HepG2 (cell line): ENCODE data around the gene DENND4C. TPM values are rescaled to one million over a fixed set of nuclear protein-coding genes. Genes with fewer than 3 reads are reported as not detected.

Experiments
- AGO2 ChIP-seq: fragments of 200-400 bp; formaldehyde crosslinking; optimal IDR thresholded peaks from 2 replicates; pipeline ENCODE3; 2017; ENCODE audit warnings: mild to moderate bottlenecking, low read depth, low read length, moderate library complexity
- ARID4A ChIP-seq: sonication (generic); formaldehyde crosslinking; IDR thresholded peaks from 2 replicates; pipeline ENCODE4 v1.5.0; 2020; ENCODE audit warnings: mild to moderate bottlenecking, missing genetic modification reagents, borderline replicate concordance
- ETS1 ChIP-seq: sonication (generic); formaldehyde crosslinking; IDR thresholded peaks from 2 replicates; pipeline ENCODE4 v1.4.0; 2020; ENCODE audit warnings: missing genetic modification reagents
- ETV5 ChIP-seq: IDR thresholded peaks from 2 replicates; pipeline ENCODE4 v1.6.1; 2018; ENCODE audit warnings: missing biosample characterization, missing genetic modification reagents, inconsistent platforms, borderline replicate concordance
- HNRNPLL ChIP-seq: fragments of 200-400 bp; formaldehyde crosslinking; IDR thresholded peaks from 2 replicates; pipeline ENCODE4 v1.6.1; 2017; ENCODE audit warnings: mild to moderate bottlenecking, low read depth, low read length; ENCODE audit not compliant: poor library complexity, severe bottlenecking
- MBD4 ChIP-seq: IDR thresholded peaks from 2 replicates; pipeline ENCODE4 v1.6.1; 2012; ENCODE audit warnings: low read length, inconsistent platforms, borderline replicate concordance
- NCOR1 ChIP-seq: fragments of 200-600 bp; sonication (generic); IDR thresholded peaks from 2 replicates; pipeline ENCODE4 v1.7.0; 2017; ENCODE audit warnings: antibody characterized with exemption, low read length, borderline replicate concordance
- NFATC3 ChIP-seq: sonication (generic); formaldehyde crosslinking; IDR thresholded peaks from 2 replicates; pipeline ENCODE4 v1.5.1; 2020; ENCODE audit warnings: mild to moderate bottlenecking, missing genetic modification reagents
- SATB2 ChIP-seq: sonication (generic); formaldehyde crosslinking; IDR thresholded peaks from 2 replicates; pipeline ENCODE4 v1.5.0; 2020; ENCODE audit warnings: missing genetic modification reagents
- SPEN ChIP-seq: sonication (generic); formaldehyde crosslinking; IDR thresholded peaks from 2 replicates; pipeline ENCODE4 v1.5.1; 2020; ENCODE audit warnings: low read depth, mild to moderate bottlenecking, missing genetic modification reagents
- SSRP1 ChIP-seq: IDR thresholded peaks from 2 replicates; pipeline ENCODE4 v1.6.1; 2016; ENCODE audit warnings: control low read depth
- TGIF2 ChIP-seq: IDR thresholded peaks from 2 replicates; pipeline ENCODE4 v1.6.1; 2016; ENCODE audit warnings: control low read depth, missing compliant biosample characterization
- ZMYM2 ChIP-seq: sonication (generic); formaldehyde crosslinking; IDR thresholded peaks from 2 replicates; pipeline ENCODE4 v1.8.0; 2022; ENCODE audit warnings: mild to moderate bottlenecking, missing genetic modification reagents
- ZNF138 ChIP-seq: sonication (generic); formaldehyde crosslinking; IDR thresholded peaks from 2 replicates; pipeline ENCODE4 v1.5.0; 2020; ENCODE audit warnings: mild to moderate bottlenecking, low read depth, missing genetic modification reagents
- ZNF264 ChIP-seq: sonication (generic); formaldehyde crosslinking; IDR thresholded peaks from 2 replicates; pipeline ENCODE4 v1.4.0; 2020; ENCODE audit warnings: missing genetic modification reagents
- ZNF33A ChIP-seq: sonication (generic); formaldehyde crosslinking; IDR thresholded peaks from 2 replicates; pipeline ENCODE4 v1.5.1; 2020; ENCODE audit warnings: missing genetic modification reagents, mild to moderate bottlenecking, moderate library complexity, borderline replicate concordance
- ZNF574 ChIP-seq: sonication (generic); formaldehyde crosslinking; IDR thresholded peaks from 2 replicates; pipeline ENCODE4 v1.4.0; 2020; ENCODE audit warnings: missing genetic modification reagents
- ZNF691 ChIP-seq: sonication (generic); formaldehyde crosslinking; IDR thresholded peaks from 2 replicates; pipeline ENCODE4 v1.4.0; 2020; ENCODE audit warnings: missing genetic modification reagents, low read depth, mild to moderate bottlenecking, borderline replicate concordance
- ZNF891 ChIP-seq: sonication (generic); formaldehyde crosslinking; IDR thresholded peaks from 2 replicates; pipeline ENCODE4 v1.5.0; 2020; ENCODE audit warnings: mild to moderate bottlenecking, missing genetic modification reagents
- ZZZ3 ChIP-seq: sonication (generic); formaldehyde crosslinking; IDR thresholded peaks from 2 replicates; pipeline ENCODE4 v1.4.0; 2020; ENCODE audit warnings: missing genetic modification reagents, mild to moderate bottlenecking, borderline replicate concordance
- polyA plus RNA-seq, 8 experiments: library from polyadenylated mRNA; depleted of rRNA in 3 of 8; stranded (reverse) in 7 of 8; unstranded in 1 of 8; fragments of >200 nt; fragmentation: Illumina TruSeq in 4 of 8; extraction: Trizol in 4 of 8; gene quantifications; 2 replicates each; pipeline versions ENCODE4 v1.2.1 to v1.2.3, GENCODE V29; 2011 to 2016; ENCODE audit warnings: low read depth in 4 of 8, missing spikeins in 1 of 8, mixed read lengths in 1 of 8; ENCODE audit not compliant: insufficient read depth in 1 of 8
- total RNA-seq, 5 experiments: library from RNA; depleted of rRNA; stranded (reverse); fragments of >200 nt; fragmentation: Illumina TruSeq; extraction: Trizol; gene quantifications; 2 replicates each; pipeline ENCODE4 v1.2.3, GENCODE V29; 2016; ENCODE audit warnings: low read depth in 1 of 5

DENND4C gene
- total and polyA plus RNA-seq, 2 of the 13 experiments (the other 11 are each of a cell fraction or from before 2014, with no cell fraction given), result 19.1 to 27.2 TPM

GRCh38 chr9:19379697-19380046, 149.2 kb downstream of the DENND4C start (continued):
- TF ChIP-seq ZNF33A (CRISPR knock-in tag) (0 out of 2 replicates have a peak, but pooled peaks have one; percentile 1), TGIF2 (no peak), ETV5 (CRISPR knock-in tag) (no peak), ZMYM2 (CRISPR knock-in tag) (no peak), MBD4 (0 out of 2 replicates have a peak, but pooled peaks have one; percentile 74), ZNF691 (CRISPR knock-in tag) (no peak), ZZZ3 (CRISPR knock-in tag) (no peak), HNRNPLL (peak; percentile 75), ETS1 (no peak), NFATC3 (CRISPR knock-in tag) (no peak), ZNF264 (no peak), ZNF574 (CRISPR knock-in tag) (no peak), ZNF138 (CRISPR knock-in tag) (no peak), SSRP1 (peak; percentile 1; the same call in 1 of the 2 replicates), SPEN (CRISPR knock-in tag) (no peak), ZNF891 (CRISPR knock-in tag) (no peak), NCOR1 (no peak), AGO2 (peak; percentile 98), SATB2 (CRISPR knock-in tag) (no peak), ARID4A (no peak)
- TF ChIP-seq, all 625 proteins: peak for 18
